IPS-11a (cell line): ENCODE measurements around the gene PAQR8.

ENCODE experiments used
- H3K4me3 ChIP-seq: one replicate; pipeline ENCODE4 v1.5.1; 2013; ENCODE audit warnings: low read depth, low read length, control low read depth

The PAQR8 gene

GRCh38 chr6:52457096-52457495 lies 95.1 kb downstream of the PAQR8 start:
- no peak overlapping the region for H3K4me3 ChIP-seq
